ENCODE data around the gene ADAMTS17. TPM values are rescaled to one million over a fixed set of nuclear protein-coding genes. Genes with fewer than 3 reads are reported as not detected.

Gene ADAMTS17
- total and polyA plus RNA-seq, 9 of the 15 experiments (the other 6 are each of a cell fraction or from before 2014, with no cell fraction given) = 0.01 to 0.14 (median 0.07) TPM; not detected in 6

DNA sequence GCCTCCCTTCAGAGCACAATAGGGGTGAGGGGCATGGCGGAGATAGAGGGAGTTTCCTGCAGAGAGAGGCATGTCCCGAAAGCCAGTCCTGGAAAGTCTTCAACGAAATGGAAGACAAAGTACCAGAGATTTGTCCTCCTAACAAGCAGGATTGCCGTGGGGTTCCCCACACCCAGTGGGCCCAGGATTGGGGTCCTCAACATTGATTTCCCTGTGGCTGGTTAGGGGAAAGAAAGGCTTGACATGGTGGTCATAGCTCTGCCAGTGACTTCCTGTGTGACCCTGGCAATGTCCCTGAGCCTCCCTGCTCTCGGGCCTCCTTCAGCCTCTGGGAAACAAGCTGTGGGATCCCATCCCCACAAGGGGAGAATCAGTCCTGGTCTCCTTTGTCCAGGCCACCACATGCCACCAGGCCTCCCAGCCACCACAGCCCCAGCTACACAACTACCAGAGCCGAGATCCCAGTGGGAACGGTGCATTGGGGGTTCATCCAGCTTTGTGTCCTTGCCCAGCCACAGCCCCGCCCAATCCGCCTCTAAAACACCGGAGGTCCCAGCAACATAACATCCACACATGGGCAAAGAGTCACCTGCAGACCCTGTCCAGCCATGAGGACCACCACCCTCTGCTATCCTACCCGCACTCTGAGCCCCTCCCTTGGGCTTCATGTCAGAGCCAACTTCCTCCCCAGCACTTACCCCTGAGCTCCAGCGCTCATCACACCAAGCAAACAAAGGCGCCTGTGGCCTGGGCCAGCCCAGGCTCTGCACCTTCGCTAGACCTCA is 63.0 kb downstream of the ADAMTS17 start:
- H3K9me3 ChIP-seq (replicated peaks; ENCODE audit: control insufficient read depth, insufficient read depth, low read depth, low read length) = no peaks in the 10 kb centered on the region
- no peaks in the 10 kb centered on the region for H3K4me1 ChIP-seq (replicated peaks in 1 of 2; ENCODE audit: control insufficient read depth in 2 of 2, insufficient read depth in 2 of 2, low read length in 2 of 2)
- no peak overlapping the region for H3K27ac ChIP-seq (ENCODE audit: extremely low read depth, low read depth, low read length)
- intact Hi-C loops (cut with micrococcal nuclease) (no loop called here), in situ Hi-C loops (cut with MboI) (no loop called here)
- H3K4me2 ChIP-seq (ENCODE audit: insufficient read depth, low read length) = no peak overlapping the region
- H4K20me1 ChIP-seq (replicated peaks; ENCODE audit: control insufficient read depth, insufficient read depth, low read length) = no peaks in the 10 kb centered on the region
- no peaks in the 10 kb centered on the region for H3K79me2 ChIP-seq (ENCODE audit: control insufficient read depth, insufficient read depth, low read length)
- WGBS (ENCODE audit: insufficient coverage, low coverage, missing lambda C conversion rate) = under 1% methylated on average over 14 of the region's 14 CpGs
- FAIRE-seq = no peak
- peaks cover 0 to 52% of the 10 kb centered on the region in 2 experiments; a peak in 2 of 5 replicates for H3K27me3 ChIP-seq (ENCODE audit: control insufficient read depth in 2 of 2, insufficient read depth in 2 of 2, low read length in 2 of 2)
- no peak overlapping the region for H3K9ac ChIP-seq (ENCODE audit: insufficient read depth in 1 of 2, low read depth in 2 of 2, low read length in 2 of 2)
- no peaks in the 10 kb centered on the region for H3K36me3 ChIP-seq (ENCODE audit: control insufficient read depth, insufficient read depth, low read length)
- H2AFZ ChIP-seq (ENCODE audit: low read depth, low read length) = no peak overlapping the region
- ChIA-PET POLR2A (interaction anchor here (0.6 kb wide), 2 partner anchors 18 to 72 kb away, joined by 3 read pairs; no protein-coding TSS in a partner anchor), CTCF (ENCODE audit: low intra/inter-chr PET ratio) (no interaction called here)
- no peak overlapping the region for H3K4me3 ChIP-seq
- H3K9me1 ChIP-seq (ENCODE audit: control insufficient read depth, insufficient read depth, low read length) = no peaks in the 10 kb centered on the region
- peak; percentile 25; the same call in 2 of the 3 replicates for ATAC-seq
- BruUV-seq (replicated peaks) = no TSS peak
- DNase-seq (ENCODE audit: extremely low read depth in 1 of 4, low spot score in 3 of 4) = no peak
- TF ChIP-seq ZSCAN32 (CRISPR knock-in tag; IDR thresholded peaks at IDR 0.05) (no peak), PHTF2 (CRISPR knock-in tag; IDR thresholded peaks at IDR 0.05) (no peak), ARHGAP35 (IDR thresholded peaks at IDR 0.05; ENCODE audit: partially characterized antibody) (no peak), COPS2 (conservative IDR thresholded peaks at IDR 0.05) (no peak), ZNF583 (CRISPR knock-in tag; IDR thresholded peaks at IDR 0.05) (no peak), HMGN3 (IDR thresholded peaks at IDR 0.05; ENCODE audit: borderline replicate concordance, extremely low read depth, insufficient read length, low read depth, low read length) (no peak), ILF3 (IDR thresholded peaks at IDR 0.05; ENCODE audit: borderline replicate concordance) (no peak), ZNF197 (CRISPR knock-in tag; IDR thresholded peaks at IDR 0.05; ENCODE audit: low read depth) (no peak), CREB1 (IDR thresholded peaks at IDR 0.05) (no peak), CREB1 (CRISPR knock-in tag; IDR thresholded peaks at IDR 0.05) (no peak), CHD4 (IDR thresholded peaks at IDR 0.05; ENCODE audit: insufficient read depth, insufficient replicate concordance, low read depth, low read length, poor library complexity, severe bottlenecking) (no peak), AFF4 (CRISPR knock-in tag; IDR thresholded peaks at IDR 0.05) (no peak), POLR3G (IDR thresholded peaks at IDR 0.05; ENCODE audit: extremely low read depth, insufficient read length, insufficient replicate concordance) (no peak)
